IMR-90 (cell line): ENCODE results near the gene KRTCAP2. TPM values are rescaled to one million over a fixed set of nuclear protein-coding genes. Genes with fewer than 3 reads are reported as not detected.

ENCODE experiments used
- ATAC-seq: fragments of 200-7000 bp; cut with Tn5 transposase; 2 replicates; pipeline ENCODE4 v1.9.1; 2020; ENCODE audit warnings: low read depth, mild to moderate bottlenecking, moderate library complexity
- Bru-seq: library from RNA; stranded (reverse); fragments of 400-500 nt; gene quantifications from one replicate; lab custom pipeline; 2021; lab: Mats Ljungman, UMichigan
- BruChase-seq, 2 experiments: library from RNA; stranded (reverse); fragments of 400-500 nt; gene quantifications; one replicate each; lab custom pipeline; 2021; lab: Mats Ljungman, UMichigan
- BruUV-seq: library from RNA; stranded (reverse); fragments of 400-500 nt; replicated peaks from 2 replicates; lab custom pipeline; 2021; lab: Mats Ljungman, UMichigan
- CTCF ChIA-PET: fragments of 300-600 bp; formaldehyde crosslinking; extraction: SDS; loops from one replicate; lab custom pipeline; 2021; ENCODE audit warnings: antibody characterized with exemption; lab: Yijun Ruan, JAX
- POLR2A ChIA-PET: fragments of 300-600 bp; sonication (Branson Sonifier 250); formaldehyde crosslinking; loops from one replicate; lab custom pipeline; 2022; ENCODE audit warnings: antibody characterized with exemption; ENCODE audit not compliant: unreplicated experiment; lab: Charles Lee
- DNase-seq: peaks from one replicate; pipeline ENCODE4 v3.0.0; 2013
- H2AFZ ChIP-seq: replicated peaks from 2 replicates; pipeline ENCODE3; 2013; ENCODE audit warnings: low read length, mild to moderate bottlenecking; ENCODE audit not compliant: poor library complexity
- H2AK5ac ChIP-seq: 2 replicates; pipeline ENCODE4 v1.6.1; 2013; ENCODE audit warnings: low read depth, low read length, inconsistent platforms
- H2AK9ac ChIP-seq: replicated peaks from 2 replicates; pipeline ENCODE3; 2013; ENCODE audit warnings: mild to moderate bottlenecking, low read depth, low read length, moderate library complexity; ENCODE audit not compliant: poor library complexity
- H2BK120ac ChIP-seq: 2 replicates; pipeline ENCODE4 v1.6.1; 2013; ENCODE audit warnings: low read depth, low read length, inconsistent platforms
- H2BK15ac ChIP-seq: 3 replicates; pipeline ENCODE4 v1.6.1; 2013; ENCODE audit warnings: low read depth, low read length, inconsistent platforms
- H2BK20ac ChIP-seq: 2 replicates; pipeline ENCODE4 v1.6.1; 2013; ENCODE audit warnings: low read depth, mild to moderate bottlenecking, inconsistent platforms, low read length, moderate library complexity
- H2BK5ac ChIP-seq: 2 replicates; pipeline ENCODE4 v1.6.1; 2013; ENCODE audit warnings: mild to moderate bottlenecking, low read depth, low read length, inconsistent platforms; ENCODE audit not compliant: poor library complexity, severe bottlenecking
- H3K14ac ChIP-seq: replicated peaks from 2 replicates; pipeline ENCODE4 v1.6.1; 2013; ENCODE audit warnings: low read depth, low read length, inconsistent platforms
- H3K18ac ChIP-seq: 2 replicates; pipeline ENCODE4 v1.6.1; 2013; ENCODE audit warnings: low read depth, low read length, control low read depth
- H3K23ac ChIP-seq: 2 replicates; pipeline ENCODE4 v1.6.1; 2013; ENCODE audit warnings: low read depth, low read length, inconsistent platforms
- H3K27ac ChIP-seq: 2 replicates; pipeline ENCODE4 v1.5.1; 2013; ENCODE audit warnings: mild to moderate bottlenecking, control low read depth, low read length; ENCODE audit not compliant: insufficient read depth
- H3K27me3 ChIP-seq: 2 replicates; pipeline ENCODE4 v1.6.1; 2013; ENCODE audit warnings: low read length; ENCODE audit not compliant: control insufficient read depth, insufficient read depth
- H3K36me3 ChIP-seq: 2 replicates; pipeline ENCODE4 v1.6.1; 2013; ENCODE audit warnings: low read length, mixed read lengths; ENCODE audit not compliant: control insufficient read depth, insufficient read depth
- H3K4ac ChIP-seq: 2 replicates; pipeline ENCODE4 v1.6.1; 2013; ENCODE audit warnings: low read depth, low read length, inconsistent platforms
- H3K4me1 ChIP-seq: 2 replicates; pipeline ENCODE4 v1.6.1; 2013; ENCODE audit warnings: low read length, mixed read lengths; ENCODE audit not compliant: control insufficient read depth, insufficient read depth
- H3K4me2 ChIP-seq: 2 replicates; pipeline ENCODE4 v1.6.1; 2013; ENCODE audit warnings: low read depth, mild to moderate bottlenecking, control low read depth, low read length, moderate library complexity
- H3K4me3 ChIP-seq: 2 replicates; pipeline ENCODE4 v1.5.1; 2013; ENCODE audit warnings: low read depth, mild to moderate bottlenecking, control low read depth, low read length, moderate library complexity; ENCODE audit not compliant: insufficient read depth
- H3K56ac ChIP-seq: 2 replicates; pipeline ENCODE4 v1.6.1; 2013; ENCODE audit warnings: low read length, inconsistent platforms; ENCODE audit not compliant: insufficient read depth; ENCODE audit errors: extremely low read depth
- H3K79me1 ChIP-seq, 2 experiments: 2 replicates each; pipeline ENCODE4 v1.6.1; 2013; ENCODE audit warnings: low read length in 2 of 2, inconsistent platforms in 1 of 2, low read depth in 1 of 2
- H3K9ac ChIP-seq: 2 replicates; pipeline ENCODE4 v1.6.1; 2013; ENCODE audit warnings: low read depth, low read length, control low read depth
- H3K9me1 ChIP-seq: 2 replicates; pipeline ENCODE4 v1.6.1; 2013; ENCODE audit warnings: low read length, inconsistent platforms; ENCODE audit not compliant: insufficient read depth
- H3K9me3 ChIP-seq: 2 replicates; pipeline ENCODE4 v1.6.1; 2013; ENCODE audit warnings: low read length; ENCODE audit not compliant: control insufficient read depth, insufficient read depth
- H4K20me1 ChIP-seq: 2 replicates; pipeline ENCODE4 v1.6.1; 2013; ENCODE audit warnings: low read length, inconsistent platforms; ENCODE audit not compliant: insufficient read depth
- H4K5ac ChIP-seq: 2 replicates; pipeline ENCODE4 v1.6.1; 2013; ENCODE audit warnings: mild to moderate bottlenecking, low read depth, low read length, control low read depth
- H4K8ac ChIP-seq, 2 experiments: 2 replicates each; pipeline ENCODE4 v1.6.1; 2013; ENCODE audit warnings: low read depth in 2 of 2, low read length in 2 of 2, control low read depth in 1 of 2, inconsistent platforms in 1 of 2
- H4K91ac ChIP-seq: 2 replicates; pipeline ENCODE4 v1.6.1; 2013; ENCODE audit warnings: low read depth, low read length, inconsistent platforms; ENCODE audit not compliant: insufficient read depth
- BHLHE40 ChIP-seq: fragments of 150-350 bp; IDR thresholded peaks from 2 replicates; pipeline ENCODE4 v1.6.1; 2016; ENCODE audit warnings: mild to moderate bottlenecking, low read depth, low read length
- CEBPB ChIP-seq: IDR thresholded peaks from 2 replicates; pipeline ENCODE4 v1.6.1; 2012; ENCODE audit warnings: low read depth, low read length, improper control_type of control experiment
- CHD1 ChIP-seq: IDR thresholded peaks from 2 replicates; pipeline ENCODE4 v1.6.1; 2012; ENCODE audit warnings: low read depth, low read length, improper control_type of control experiment
- FOS ChIP-seq: fragments of 150-350 bp; IDR thresholded peaks from 2 replicates; pipeline ENCODE4 v1.6.1; 2016; ENCODE audit warnings: low read depth, low read length
- MAZ ChIP-seq: IDR thresholded peaks from 2 replicates; pipeline ENCODE4 v1.6.1; 2012; ENCODE audit warnings: low read depth, mild to moderate bottlenecking, low read length, improper control_type of control experiment, moderate library complexity, borderline replicate concordance
- MXI1 ChIP-seq: IDR thresholded peaks from 2 replicates; pipeline ENCODE4 v1.6.1; 2012; ENCODE audit warnings: low read depth, mild to moderate bottlenecking, low read length, moderate library complexity, borderline replicate concordance
- NFE2L2 ChIP-seq: fragments of 150-350 bp; IDR thresholded peaks from 2 replicates; pipeline ENCODE4 v1.6.1; 2016; ENCODE audit warnings: low read depth, mild to moderate bottlenecking, low read length
- POLR2A ChIP-seq: IDR thresholded peaks from 2 replicates; pipeline ENCODE4 v1.6.1; 2012; ENCODE audit warnings: mild to moderate bottlenecking, low read depth, low read length
- RAD21 ChIP-seq: IDR thresholded peaks from 2 replicates; pipeline ENCODE4 v1.6.1; 2012; ENCODE audit warnings: low read length, improper control_type of control experiment
- SMC3 ChIP-seq: fragments of 150-350 bp; IDR thresholded peaks from 2 replicates; pipeline ENCODE4 v1.6.1; 2016; ENCODE audit warnings: low read depth, mild to moderate bottlenecking, antibody characterized with exemption, low read length, moderate library complexity
- WGBS, 2 experiments: methylation state at CpG; one replicate each; pipeline versions ENCODE4 v1.1.5 to v1.1.7; 2013; ENCODE audit warnings: missing lambda C conversion rate in 2 of 2; ENCODE audit not compliant: insufficient read length in 1 of 2; ENCODE audit errors: extremely low coverage in 2 of 2; 5-methylcytosine and 5-hydroxymethylcytosine counted together
- dilution Hi-C: fragments of 300-500 bp; cut with HindIII; formaldehyde crosslinking; loops from one replicate; pipeline ENCODE4 v1.14.3; 2018; ENCODE audit warnings: low sequenced_read_pairs; ENCODE audit not compliant: unreplicated experiment
- in situ Hi-C: fragments of 300-500 bp; cut with MboI; formaldehyde crosslinking; loops from 3 replicates; pipeline ENCODE4 v1.14.3; 2019; ENCODE audit warnings: low sequenced_read_pairs, inconsistent platforms, mixed read lengths
- intact Hi-C: fragments of 100-400 bp; cut with micrococcal nuclease; formaldehyde crosslinking; loops from 2 replicates; pipeline ENCODE4 v1.10.0; 2022
- long read RNA-seq: library from polyadenylated mRNA; unstranded; transcript quantifications from one replicate; pipeline ENCODE4 v2.0.0, GENCODE V29; 2021; ENCODE audit not compliant: unreplicated experiment
- polyA plus RNA-seq, 3 experiments: library from polyadenylated mRNA; depleted of rRNA; stranded (reverse); fragments of >200 nt; gene quantifications; 2 replicates each; pipeline ENCODE4 v1.2.3, GENCODE V29; 2012; ENCODE audit warnings: low replicate concordance in 1 of 3
- total RNA-seq: library from RNA; depleted of rRNA; stranded (reverse); fragments of >200 nt; gene quantifications from 2 replicates; pipeline ENCODE4 v1.2.3, GENCODE V29; 2012; rRNA removed
- TF ChIP-seq, protein P1 (sequence below): fragments of 150-350 bp; IDR thresholded peaks from 2 replicates; pipeline ENCODE4 v1.6.1; 2017; ENCODE audit warnings: mild to moderate bottlenecking, antibody characterized with exemption, low read length, low read depth
- TF ChIP-seq, protein P2 (sequence below): conservative IDR thresholded peaks from 2 replicates; pipeline ENCODE4 v1.5.1; 2012; ENCODE audit warnings: mild to moderate bottlenecking, low read depth, low read length, improper control_type of control experiment

The KRTCAP2 gene
- 76.1 and 76.7 TPM in 2 replicates for total RNA-seq
- polyA plus RNA-seq (2012; rRNA removed), result 189 and 232 TPM in 2 replicates
- 399 and 412 TPM in 2 replicates for polyA plus RNA-seq (2012; cell fraction: cytosol; rRNA removed)
- polyA plus RNA-seq (2012; cell fraction: nucleus; rRNA removed; ENCODE audit: low replicate concordance), result 167 and 203 TPM in 2 replicates
- Bru-seq, nascent RNA, result percentile 77 among the genes with signal in this experiment
- percentile 87 among the genes with signal in this experiment for BruChase-seq, experiment 1, labeled RNA remaining after a 6-hour chase
- percentile 81 among the genes with signal in this experiment for BruChase-seq, experiment 2, labeled RNA remaining after a 2-hour chase
- long read RNA-seq, transcript KRTCAP2-206 (4 exons, 785 nt), result major isoform, 73 of 118 reads
- long read RNA-seq, transcript KRTCAP2-201 (5 exons, 552 nt), result minor isoform, 41 of 118 reads
- long read RNA-seq, partial matches to known transcripts, result 2 of 118 reads
- long read RNA-seq, other reads (novel, unspliced or antisense), result 2 of 118 reads

DNA sequence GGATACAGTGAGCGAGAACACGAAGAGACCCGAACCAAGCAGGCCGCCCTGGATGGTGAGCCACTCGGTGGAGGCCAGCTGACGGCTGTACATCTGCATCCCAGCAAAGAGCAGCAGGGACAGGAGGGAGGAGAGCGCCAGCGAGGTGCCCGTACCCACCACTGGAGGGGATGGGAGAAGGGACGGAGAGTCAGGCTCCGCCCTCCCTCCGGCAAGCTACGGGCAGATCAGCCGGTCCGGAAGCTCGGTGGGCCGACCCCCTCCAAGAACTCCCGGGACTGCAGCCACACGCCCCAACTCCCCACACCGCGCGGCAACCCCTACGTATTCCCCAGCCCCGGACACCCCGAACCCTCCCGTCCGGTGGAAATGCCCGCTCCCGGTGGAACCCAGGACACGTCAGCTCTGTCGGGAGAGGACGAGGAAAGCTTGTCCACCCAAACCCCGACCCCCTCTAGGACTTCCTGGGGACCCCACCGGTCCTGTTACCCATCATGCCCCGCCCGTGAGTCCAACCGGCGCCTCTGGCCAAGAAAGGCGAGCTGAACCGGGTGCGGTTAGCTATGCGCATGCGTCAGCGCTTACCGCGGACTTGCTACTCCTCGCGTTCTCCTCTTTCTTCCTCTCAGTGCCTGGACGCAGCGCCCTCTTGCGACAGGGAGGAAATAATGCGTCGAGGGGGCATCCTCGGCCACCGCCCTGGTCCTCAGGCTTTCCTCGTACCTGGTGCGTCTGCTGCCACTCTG, at the start of gene KRTCAP2:
KRTCAP2 (minus strand) TSS at position 573 of the 746 bp plus-strand sequence; CDS start at position 493, 80 bp downstream.
- peak within 1 kb of the TSS; percentile 93 for H2AK9ac ChIP-seq
- peaks cover 3% of the 10 kb centered on the region for H3K4me1 ChIP-seq
- H4K91ac ChIP-seq, result peak within 1 kb of the TSS; percentile 83
- no TSS peak for BruUV-seq
- H4K5ac ChIP-seq, result peak within 1 kb of the TSS; percentile 92
- no peak within 1 kb of the TSS; the same call in 2 of the 3 replicates for H2BK15ac ChIP-seq
- peak within 1 kb of the TSS; percentile 34 to 98 for H4K8ac ChIP-seq
- peak; percentile 95 for DNase-seq
- peak within 1 kb of the TSS; percentile 76 for H3K56ac ChIP-seq
- H3K23ac ChIP-seq, result peak within 1 kb of the TSS; percentile 66; the same call in 1 of the 2 replicates
- H3K9me3 ChIP-seq, result no peaks in the 10 kb centered on the region
- peak within 1 kb of the TSS; percentile 96 for H2AFZ ChIP-seq
- peak within 1 kb of the TSS; percentile 93 for H3K27ac ChIP-seq
- no peak within 1 kb of the TSS for H2BK20ac ChIP-seq
- intact Hi-C loops, result loop anchor here (10.0 kb wide), 2 partner anchors 198 to 422 kb away; partner anchors contain the start of genes CKS1B and SHC1
- in situ Hi-C loops, result no loop called here
- H3K4ac ChIP-seq, result peak within 1 kb of the TSS; percentile 92
- ChIA-PET POLR2A (interaction anchor here (0.9 to 1.0 kb wide), 2 partner anchors 21 to 52 kb away, joined by 3 to 4 read pairs; no protein-coding TSS in a partner anchor), CTCF (interaction anchor here (0.6 to 1.6 kb wide), 8 partner anchors 21 to 704 kb away, joined by 3 to 19 read pairs (median 6); partner anchors contain the start of genes CLK2, PBXIP1 and THBS3)
- peak within 1 kb of the TSS; percentile 87 for H2AK5ac ChIP-seq
- dilution Hi-C loops, result no loop called here
- H3K14ac ChIP-seq, result peak within 1 kb of the TSS; percentile 82
- peak within 1 kb of the TSS; percentile 37 for H2BK120ac ChIP-seq
- H3K4me3 ChIP-seq, result peak within 1 kb of the TSS; percentile 81
- H3K18ac ChIP-seq, result peak within 1 kb of the TSS; percentile 38
- H3K27me3 ChIP-seq, result no peaks in the 10 kb centered on the region
- 0% methylated on average over 19 of the region's 57 CpGs; no CpG with 5 or more reads in 1 of the 2 experiments for WGBS, 2 experiments
- no peaks in the 10 kb centered on the region for H4K20me1 ChIP-seq
- H3K4me2 ChIP-seq, result peak within 1 kb of the TSS; percentile 94
- peaks cover 2% of the 10 kb centered on the region; the same call in 1 of the 2 replicates for H3K9me1 ChIP-seq
- peak; percentile 80 for ATAC-seq
- H3K9ac ChIP-seq, result peak within 1 kb of the TSS; percentile 94
- H2BK5ac ChIP-seq, result peak within 1 kb of the TSS; percentile 86
- H3K79me1 ChIP-seq, result peaks cover 0 to 46% of the 10 kb centered on the region in 2 experiments
- peaks cover 28% of the 10 kb centered on the region for H3K36me3 ChIP-seq
- TF ChIP-seq MAZ (peak; percentile 85; the same call in 1 of the 2 replicates), CEBPB (peak; percentile 54), BHLHE40 (no peak), FOS (no peak), NFE2L2 (no peak), SMC3 (peak; percentile 21; the same call in 1 of the 2 replicates), MXI1 (no peak), POLR2A (peak; percentile 87), RAD21 (peak; percentile 49), CHD1 (no peak; the same call in 1 of the 2 replicates)
- TF ChIP-seq, protein P1, sequence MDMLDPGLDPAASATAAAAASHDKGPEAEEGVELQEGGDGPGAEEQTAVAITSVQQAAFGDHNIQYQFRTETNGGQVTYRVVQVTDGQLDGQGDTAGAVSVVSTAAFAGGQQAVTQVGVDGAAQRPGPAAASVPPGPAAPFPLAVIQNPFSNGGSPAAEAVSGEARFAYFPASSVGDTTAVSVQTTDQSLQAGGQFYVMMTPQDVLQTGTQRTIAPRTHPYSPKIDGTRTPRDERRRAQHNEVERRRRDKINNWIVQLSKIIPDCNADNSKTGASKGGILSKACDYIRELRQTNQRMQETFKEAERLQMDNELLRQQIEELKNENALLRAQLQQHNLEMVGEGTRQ, result no peak
- TF ChIP-seq, protein P2, sequence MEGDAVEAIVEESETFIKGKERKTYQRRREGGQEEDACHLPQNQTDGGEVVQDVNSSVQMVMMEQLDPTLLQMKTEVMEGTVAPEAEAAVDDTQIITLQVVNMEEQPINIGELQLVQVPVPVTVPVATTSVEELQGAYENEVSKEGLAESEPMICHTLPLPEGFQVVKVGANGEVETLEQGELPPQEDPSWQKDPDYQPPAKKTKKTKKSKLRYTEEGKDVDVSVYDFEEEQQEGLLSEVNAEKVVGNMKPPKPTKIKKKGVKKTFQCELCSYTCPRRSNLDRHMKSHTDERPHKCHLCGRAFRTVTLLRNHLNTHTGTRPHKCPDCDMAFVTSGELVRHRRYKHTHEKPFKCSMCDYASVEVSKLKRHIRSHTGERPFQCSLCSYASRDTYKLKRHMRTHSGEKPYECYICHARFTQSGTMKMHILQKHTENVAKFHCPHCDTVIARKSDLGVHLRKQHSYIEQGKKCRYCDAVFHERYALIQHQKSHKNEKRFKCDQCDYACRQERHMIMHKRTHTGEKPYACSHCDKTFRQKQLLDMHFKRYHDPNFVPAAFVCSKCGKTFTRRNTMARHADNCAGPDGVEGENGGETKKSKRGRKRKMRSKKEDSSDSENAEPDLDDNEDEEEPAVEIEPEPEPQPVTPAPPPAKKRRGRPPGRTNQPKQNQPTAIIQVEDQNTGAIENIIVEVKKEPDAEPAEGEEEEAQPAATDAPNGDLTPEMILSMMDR, result peak; percentile 97
